Measurements from ENCODE around the gene TINAGL1.

The TINAGL1 gene

GRCh38 chr1:31576201-31576669 is at the start of gene TINAGL1:
TSS of gene TINAGL1 (plus strand) at chr1:31576515. CDS start at chr1:31577149, 634 bp downstream.
- DNase-seq, result no peak

DNA sequence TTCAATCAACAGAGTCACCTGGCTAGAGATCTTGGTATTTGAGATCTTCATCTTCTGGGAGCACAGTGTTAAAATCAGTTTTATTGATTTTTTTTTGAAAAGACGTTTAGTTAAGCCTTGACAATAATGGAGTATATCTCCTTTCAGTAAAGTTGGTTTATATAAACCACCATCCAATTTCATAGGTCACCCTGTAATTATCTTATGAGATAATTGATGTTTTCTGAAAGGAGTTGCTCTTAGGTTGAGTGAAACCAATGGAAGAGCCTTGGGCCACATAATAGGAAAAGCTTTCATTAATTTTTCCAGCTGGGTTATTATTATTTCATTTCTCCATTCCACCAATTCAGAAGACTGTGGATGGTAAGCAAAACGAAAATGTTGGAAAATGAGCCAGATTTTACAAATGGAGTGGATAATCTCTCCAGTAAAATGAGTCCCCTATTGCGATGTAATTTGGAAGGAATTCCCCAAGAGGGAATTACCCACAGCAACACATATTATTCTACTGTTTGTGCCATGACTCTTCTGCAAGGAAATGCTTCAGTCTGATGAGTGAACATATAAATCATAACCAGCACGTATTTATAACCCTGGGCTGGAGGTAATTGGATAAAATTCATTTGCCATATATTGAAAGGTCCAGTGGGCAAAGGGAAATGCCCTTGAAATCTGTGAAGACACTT is 46.2 kb upstream of the TINAGL1 start:
- DNase-seq, result no peak

GRCh38 chr1:31531177-31531999 is 44.9 kb upstream of the TINAGL1 start:
- DNase-seq, result no peak

DNA sequence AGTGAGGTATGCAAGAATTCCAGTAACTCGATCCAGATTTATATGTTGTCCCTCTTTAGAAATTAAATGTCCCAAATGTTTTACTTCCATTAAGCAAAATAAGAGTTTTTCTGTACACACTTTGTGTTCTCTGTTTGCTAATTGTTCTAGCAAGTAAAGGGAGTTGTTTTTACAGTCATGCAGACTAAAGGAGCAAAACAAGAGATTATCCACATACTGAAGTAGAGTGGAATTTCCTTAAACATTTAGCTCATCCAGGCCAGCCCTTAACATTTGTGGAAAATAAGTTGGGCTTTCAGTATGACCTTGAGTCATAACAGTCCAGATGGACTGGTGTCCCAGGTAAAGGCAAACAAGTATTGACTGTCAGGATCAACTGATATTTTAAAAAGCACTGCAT is 44.1 kb upstream of the TINAGL1 start:
- no peak for DNase-seq

- no peak for DNase-seq
These were observed 40.8 kb upstream of the TINAGL1 start for GRCh38 chr1:31535561-31535960.

DNA sequence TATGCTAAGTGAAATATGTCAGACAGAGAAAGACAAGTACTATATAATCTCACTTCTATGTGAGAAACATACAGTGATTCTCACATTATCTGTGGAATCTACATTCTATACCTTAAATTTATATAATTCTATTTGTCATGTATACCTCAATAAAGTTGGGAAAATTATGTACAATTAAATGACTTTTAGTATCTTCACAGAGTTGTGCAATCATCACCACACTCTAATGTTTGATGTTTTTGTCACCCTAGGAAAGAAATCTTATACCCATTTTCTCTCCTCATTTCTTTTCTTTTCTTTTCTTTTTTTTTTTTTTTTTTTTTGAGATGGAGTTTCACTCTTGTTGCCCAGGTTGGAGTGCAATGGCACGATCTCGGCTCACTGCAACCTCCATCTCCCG is 37.0 kb upstream of the TINAGL1 start:
- DNase-seq, result no peak

GRCh38 chr1:31541194-31541593 is 35.1 kb upstream of the TINAGL1 start:
- no peak for DNase-seq

DNA sequence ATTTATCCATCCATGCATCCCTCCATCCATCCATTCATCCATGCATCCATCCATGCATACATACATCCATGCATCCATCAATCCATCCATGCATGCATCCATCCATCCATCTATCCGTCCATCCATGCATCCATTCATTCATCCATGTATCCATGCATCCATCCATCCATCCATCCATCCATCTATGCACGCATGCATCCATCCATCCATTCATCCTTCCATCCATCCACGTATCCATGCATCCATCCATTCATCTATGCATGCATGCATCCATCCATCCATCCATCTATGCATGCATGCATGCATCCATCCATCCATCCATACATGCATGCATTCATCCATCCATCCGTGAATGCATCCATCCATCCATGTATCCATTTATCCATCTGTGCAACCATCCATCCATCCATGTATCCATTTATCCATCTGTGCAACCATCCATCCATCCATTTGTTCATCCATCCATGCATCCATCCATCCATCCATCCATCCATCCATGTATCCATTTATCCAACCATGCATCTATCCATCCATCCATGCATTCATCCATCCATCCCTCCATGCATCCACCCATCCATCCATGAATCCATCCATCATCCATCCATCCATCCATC is 30.3 kb upstream of the TINAGL1 start:
- DNase-seq, result no peak

- no peak for DNase-seq
These were observed 27.8 kb upstream of the TINAGL1 start for GRCh38 chr1:31548534-31548906.

- no peak for DNase-seq
These were observed 27.2 kb upstream of the TINAGL1 start for GRCh38 chr1:31548907-31549808.

DNA sequence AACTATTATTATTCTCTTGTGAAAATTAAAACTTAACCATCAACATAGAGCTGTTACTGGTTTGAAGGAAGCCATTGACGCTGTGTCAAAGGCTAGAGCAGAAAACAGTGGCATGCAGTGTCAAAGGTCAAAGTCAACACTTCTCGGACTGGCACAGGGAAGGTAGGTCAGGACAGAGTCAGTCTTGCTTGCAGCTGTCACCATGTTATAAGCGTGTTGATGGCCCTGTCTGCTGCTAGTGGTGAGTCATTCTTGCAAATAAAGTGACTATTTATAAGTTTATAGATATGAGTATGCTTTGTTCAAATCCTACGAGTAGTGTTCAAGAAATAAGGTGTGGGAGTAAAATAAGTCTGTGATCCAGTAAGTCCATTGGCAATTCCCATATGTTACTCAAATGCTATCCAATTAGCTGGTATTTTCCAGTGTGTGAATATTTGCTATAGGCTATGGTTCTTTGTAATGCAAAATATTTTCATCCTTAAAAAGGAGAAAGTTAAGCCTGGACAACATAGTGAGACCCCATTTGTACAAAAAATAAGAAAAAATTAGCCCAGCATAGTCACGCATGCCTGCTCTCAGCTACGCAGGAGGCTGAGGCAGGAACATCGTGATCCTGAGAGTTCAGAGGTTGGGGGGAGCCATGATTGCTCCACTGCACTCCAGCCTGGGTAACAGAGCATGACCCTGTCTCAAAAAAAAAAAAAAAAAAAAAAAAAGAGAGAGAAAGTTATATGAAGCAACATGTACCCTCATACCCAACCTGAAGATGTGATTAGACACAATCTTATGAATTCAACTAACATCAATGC is 26.3 kb upstream of the TINAGL1 start:
- DNase-seq, result no peak

DNA sequence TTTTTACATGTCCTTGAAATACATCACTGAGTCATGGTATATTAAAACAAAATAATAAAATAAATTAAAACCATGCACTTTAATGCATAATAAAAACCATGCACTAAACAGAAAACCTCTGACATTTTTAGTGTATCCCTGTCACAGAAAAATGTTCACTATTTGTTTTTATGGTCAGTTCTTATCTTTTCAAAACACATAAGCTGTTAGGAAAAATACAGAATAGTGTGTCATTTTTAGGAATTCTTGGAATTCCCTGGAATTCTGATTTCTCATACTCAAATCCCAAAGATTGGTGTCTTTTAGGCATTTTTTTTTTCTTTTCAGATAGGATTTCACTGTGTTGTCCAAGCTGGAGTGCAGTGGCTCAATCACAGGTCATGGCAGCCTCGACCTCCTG is 25.1 kb upstream of the TINAGL1 start:
- no peak for DNase-seq

GRCh38 chr1:31552489-31552888 is 23.8 kb upstream of the TINAGL1 start:
- DNase-seq, result no peak

DNA sequence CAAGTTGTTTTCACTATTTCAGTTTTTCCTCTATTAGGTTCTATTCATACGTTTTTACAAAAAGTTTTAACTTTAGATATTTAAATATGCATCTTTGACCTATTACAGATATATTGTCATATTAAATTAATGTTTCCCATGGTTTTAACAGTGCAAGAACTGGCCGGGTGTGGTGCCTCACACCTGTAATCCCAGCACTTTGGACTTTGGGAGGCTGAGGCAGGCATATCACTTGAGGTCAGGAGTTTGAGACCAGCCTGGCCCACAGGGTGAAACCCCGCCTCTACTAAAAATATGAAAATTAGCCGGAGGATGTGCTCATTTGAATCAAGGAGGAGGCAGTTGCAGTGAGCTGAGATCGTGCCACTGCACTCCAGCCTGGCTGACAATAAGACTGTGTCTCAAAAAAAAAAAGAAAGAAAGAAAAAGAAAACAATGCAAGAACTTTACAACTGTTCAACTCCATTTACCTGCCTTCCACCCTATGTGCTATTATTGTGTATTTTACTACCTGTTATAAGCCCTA is 19.8 kb upstream of the TINAGL1 start:
- no peak for DNase-seq

DNA sequence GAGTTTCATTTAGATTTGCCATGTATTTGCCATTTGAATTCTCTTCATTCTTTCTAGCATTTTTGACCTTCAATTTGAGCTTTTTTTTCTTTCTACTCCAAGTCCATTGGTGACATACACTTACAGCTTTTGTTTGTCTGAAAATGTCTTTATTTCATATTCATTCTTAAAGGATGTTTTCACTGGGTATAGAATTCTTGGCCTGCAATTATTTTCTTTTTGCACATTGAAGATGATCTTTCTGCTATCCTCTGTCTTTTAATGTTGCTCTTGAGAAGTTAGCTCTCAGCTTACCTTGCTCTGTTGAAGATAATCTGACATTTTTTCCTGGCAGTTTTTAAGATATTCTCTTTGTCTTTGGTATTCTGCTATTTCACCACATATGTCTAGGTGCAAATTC is 16.6 kb upstream of the TINAGL1 start:
- no peak for DNase-seq

DNA sequence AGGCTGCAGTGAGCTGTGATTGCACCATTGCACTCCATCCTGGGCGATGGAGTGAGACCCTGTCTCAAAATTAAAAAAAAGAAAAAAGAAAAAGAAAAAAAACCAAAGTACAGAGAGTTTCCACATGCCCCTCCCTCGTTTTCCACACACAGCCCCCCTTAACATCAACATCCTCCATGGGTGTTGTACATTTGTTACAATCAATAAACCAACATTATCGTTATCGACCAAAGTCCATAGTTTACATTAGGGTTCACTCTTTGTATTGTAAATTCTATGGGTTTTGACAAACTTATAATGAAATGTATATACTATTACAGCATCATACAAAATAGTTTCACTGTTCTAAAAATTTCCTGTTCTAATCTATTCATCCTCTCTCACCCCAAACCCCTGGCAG is 15.9 kb upstream of the TINAGL1 start:
- no peak for DNase-seq

GRCh38 chr1:31562707-31563360 is 13.5 kb upstream of the TINAGL1 start:
- no peak for DNase-seq

GRCh38 chr1:31564606-31564989 is 11.7 kb upstream of the TINAGL1 start:
- no peak for DNase-seq

DNA sequence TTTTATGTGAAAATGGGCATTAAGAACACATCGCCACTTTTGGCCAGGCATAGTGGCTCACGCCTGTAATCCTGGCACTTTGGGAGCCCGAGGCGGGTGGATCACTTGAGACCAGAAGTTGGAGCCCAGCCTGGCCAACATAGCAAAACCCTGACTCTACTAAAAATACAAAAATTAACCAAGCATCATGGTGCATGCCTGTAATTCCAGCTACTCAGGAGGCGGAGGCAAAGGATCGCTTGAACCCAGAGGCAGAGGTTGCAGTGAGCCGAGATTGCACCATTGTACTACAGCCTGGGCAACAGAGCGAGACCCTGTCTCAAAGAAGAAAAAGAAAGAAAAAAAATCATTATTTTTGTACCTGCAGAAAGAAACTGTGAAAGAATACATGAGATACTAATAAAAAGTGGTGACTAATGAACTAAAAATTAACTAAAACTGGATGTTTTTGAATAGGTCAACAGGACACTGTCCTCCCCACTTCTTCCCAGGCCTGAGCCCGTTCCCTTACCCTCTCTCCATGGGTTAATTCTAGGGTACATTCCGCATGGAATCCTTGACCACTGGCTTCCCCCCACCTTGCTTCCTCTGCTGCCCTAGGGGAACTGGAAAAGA is 8.3 kb upstream of the TINAGL1 start:
- no peak for DNase-seq

GRCh38 chr1:31568895-31569595 is 7.3 kb upstream of the TINAGL1 start:
- DNase-seq, result no peak
